ENCODE measurements around the gene HEXA. TPM values are rescaled to one million over a fixed set of nuclear protein-coding genes. Genes with fewer than 3 reads are reported as not detected.

The HEXA gene
- total RNA-seq, 1 donor from 2014 or later, result 102 TPM

GRCh38 chr15:72338617-72339321 is 37.0 kb downstream of the HEXA start:
- DNase-seq (ENCODE audit: low spot score) (no peak), ATAC-seq (peak; percentile 96)
- intact Hi-C loops (cut with DNase I), result loop anchor here (5.0 kb wide), 1 partner anchor 344 kb away; no protein-coding TSS in a partner anchor

DNA sequence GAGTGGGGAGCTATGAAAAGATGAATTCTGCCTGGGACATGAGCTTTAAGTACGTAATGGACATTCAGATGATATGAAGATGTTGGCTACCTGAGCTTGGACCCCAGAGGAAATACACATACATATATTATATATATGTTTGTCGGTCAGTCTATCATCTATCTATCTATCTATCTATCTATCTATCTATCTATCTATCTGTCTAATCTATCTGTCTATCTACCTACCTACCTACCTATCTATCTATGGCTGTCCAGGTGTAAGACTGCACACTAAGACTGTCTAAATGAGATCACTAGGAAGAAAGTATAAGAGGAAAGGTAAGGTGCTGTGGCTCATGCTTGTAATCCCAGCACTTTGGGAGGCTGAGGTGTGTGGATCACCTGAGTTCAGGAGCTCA is 37.7 kb downstream of the HEXA start:
- intact Hi-C loops (cut with DNase I), result loop anchor here (5.0 kb wide), 1 partner anchor 344 kb away; no protein-coding TSS in a partner anchor
- no peak for ATAC-seq

GRCh38 chr15:72334842-72335241 is 41.0 kb downstream of the HEXA start:
- DNase-seq (ENCODE audit: low spot score) (no peak), ATAC-seq (no peak)
- intact Hi-C loops (cut with DNase I), result loop anchor here (5.0 kb wide), 1 partner anchor 347 kb away; no protein-coding TSS in a partner anchor

More for the DNA sequence above, 37.7 kb downstream of the HEXA start:
- no peak for DNase-seq (ENCODE audit: low spot score)

- intact Hi-C loops (cut with DNase I), result no loop called here
- ATAC-seq (no peak), DNase-seq (ENCODE audit: low spot score) (no peak)
These were observed 44.8 kb downstream of the HEXA start for GRCh38 chr15:72331021-72331420.

DNA sequence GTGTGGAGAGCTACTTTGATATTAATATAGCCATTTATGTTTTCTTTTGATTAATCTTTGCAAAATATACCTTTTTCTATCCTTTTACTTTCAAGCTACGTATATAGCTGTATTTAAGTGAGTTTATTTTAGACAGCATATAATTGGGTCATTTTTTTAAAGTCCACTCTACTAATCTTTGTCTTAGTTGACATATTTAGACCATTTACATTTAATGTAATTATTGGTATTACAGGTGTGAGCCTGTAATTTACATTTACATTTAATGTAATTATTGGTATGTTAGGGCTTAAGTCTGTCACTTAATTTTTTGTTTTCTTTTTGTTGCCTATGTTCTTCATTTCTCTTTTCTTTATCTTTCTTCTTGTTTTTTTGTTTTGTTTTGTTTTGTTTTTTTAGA is 52.1 kb downstream of the HEXA start:
- intact Hi-C loops (cut with DNase I), result no loop called here
- DNase-seq (ENCODE audit: low spot score) (no peak), ATAC-seq (no peak)

DNA sequence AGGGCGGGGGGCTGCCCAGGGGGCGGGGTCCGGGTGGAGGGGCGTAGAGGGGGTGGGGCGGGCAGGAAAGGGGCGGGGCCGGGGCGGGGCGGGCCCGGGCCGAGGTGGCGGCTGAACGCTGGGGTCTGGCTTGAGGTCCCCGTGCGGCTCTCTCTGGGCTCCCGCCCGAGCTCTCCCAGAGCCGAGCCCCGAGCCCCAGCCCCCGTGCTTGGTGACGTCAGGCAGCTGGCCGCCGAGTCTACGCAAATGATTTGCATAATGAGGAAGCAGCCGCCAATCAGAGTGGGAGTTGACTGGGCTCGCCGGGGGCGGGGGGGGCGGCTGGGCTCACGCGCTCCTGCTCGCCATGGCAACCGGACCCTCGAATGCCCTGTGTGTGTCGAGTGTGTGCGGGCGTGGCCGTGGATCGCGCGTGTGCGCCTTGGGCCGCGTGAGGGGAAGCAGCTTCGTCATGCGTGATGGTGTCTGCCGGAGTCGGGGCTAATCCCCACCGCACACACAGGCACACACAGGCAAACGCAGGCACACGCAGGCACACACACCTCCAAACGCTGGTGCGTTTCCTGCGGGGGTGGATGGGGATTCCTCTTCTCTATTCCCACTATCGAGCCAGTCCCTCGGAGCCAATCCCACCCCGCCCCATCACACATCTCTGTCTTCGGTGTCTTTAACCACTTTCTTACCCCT is 55.7 kb downstream of the HEXA start, which contains the start of gene CELF6:
CELF6 (minus strand) TSS at position 173 of the 687 bp plus-strand sequence. CDS start 283 bp downstream, outside the sequence.
- peak; percentile 85 for DNase-seq (ENCODE audit: low spot score)
- peak; percentile 73 for ATAC-seq
- intact Hi-C loops (cut with DNase I), result no loop called here

GRCh38 chr15:72319360-72319984 is 56.3 kb downstream of the HEXA start:
- peak; percentile 92 for ATAC-seq
- intact Hi-C loops (cut with DNase I), result no loop called here
- DNase-seq (ENCODE audit: low spot score), result peak; percentile 83

- intact Hi-C loops (cut with DNase I), result no loop called here
- ATAC-seq (no peak), DNase-seq (ENCODE audit: low spot score) (no peak)
These were observed 57.3 kb downstream of the HEXA start for GRCh38 chr15:72318408-72318942.

- intact Hi-C loops (cut with DNase I), result no loop called here
- DNase-seq (ENCODE audit: low spot score) (no peak), ATAC-seq (no peak)
These were observed 60.0 kb downstream of the HEXA start for GRCh38 chr15:72315706-72316370.

- intact Hi-C loops (cut with DNase I), result no loop called here
- ATAC-seq (no peak), DNase-seq (ENCODE audit: low spot score) (no peak)
These were observed 61.9 kb downstream of the HEXA start for GRCh38 chr15:72313881-72314280.

GRCh38 chr15:72313448-72313840 is 62.4 kb downstream of the HEXA start:
- ATAC-seq (no peak), DNase-seq (ENCODE audit: low spot score) (no peak)
- intact Hi-C loops (cut with DNase I), result no loop called here

DNA sequence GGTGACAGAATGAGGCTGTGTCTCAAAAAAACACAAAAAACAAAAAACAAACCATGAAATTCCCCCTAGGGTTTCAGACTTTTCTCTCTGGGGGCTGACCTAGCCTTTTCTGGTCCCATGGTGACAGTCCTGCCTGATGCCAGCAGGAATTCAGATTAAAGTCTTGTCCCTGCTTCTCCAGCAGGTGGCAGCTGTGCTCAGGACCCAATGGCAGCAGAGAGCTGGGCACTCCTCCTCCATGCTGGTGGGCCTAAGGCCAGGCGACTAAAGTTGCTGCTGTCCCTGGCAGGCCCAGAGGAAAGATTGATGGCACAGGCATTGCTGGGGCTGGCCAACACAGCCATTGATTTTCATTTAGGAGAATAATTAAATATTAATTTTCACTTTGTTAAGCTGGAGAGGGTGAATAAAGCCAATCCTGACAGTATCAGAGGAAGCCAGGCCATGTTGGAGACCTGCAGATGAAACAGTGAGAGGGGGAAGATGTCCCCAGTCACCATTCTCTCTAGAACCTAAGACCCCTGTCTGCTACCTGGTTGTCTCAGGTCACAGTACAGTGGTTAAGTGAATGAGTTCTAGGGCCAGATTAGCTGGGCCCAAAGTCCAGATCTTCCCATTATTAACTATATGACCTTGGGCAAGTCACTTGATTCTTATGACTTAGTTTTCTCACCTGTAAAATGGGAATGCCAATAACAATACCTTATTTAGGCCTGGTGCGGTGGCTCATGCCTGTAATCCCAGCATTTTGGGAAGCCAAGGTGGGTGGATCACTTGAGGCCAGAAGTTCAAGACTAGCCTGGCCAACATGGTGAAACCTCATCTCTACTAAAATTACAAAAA is 63.0 kb downstream of the HEXA start:
- DNase-seq (ENCODE audit: low spot score) (peak; percentile 72), ATAC-seq (peak; percentile 69)
- intact Hi-C loops (cut with DNase I), result no loop called here

GRCh38 chr15:72307026-72307425 is 68.8 kb downstream of the HEXA start:
- intact Hi-C loops (cut with DNase I), result no loop called here
- ATAC-seq (no peak), DNase-seq (ENCODE audit: low spot score) (peak; percentile 47)

DNA sequence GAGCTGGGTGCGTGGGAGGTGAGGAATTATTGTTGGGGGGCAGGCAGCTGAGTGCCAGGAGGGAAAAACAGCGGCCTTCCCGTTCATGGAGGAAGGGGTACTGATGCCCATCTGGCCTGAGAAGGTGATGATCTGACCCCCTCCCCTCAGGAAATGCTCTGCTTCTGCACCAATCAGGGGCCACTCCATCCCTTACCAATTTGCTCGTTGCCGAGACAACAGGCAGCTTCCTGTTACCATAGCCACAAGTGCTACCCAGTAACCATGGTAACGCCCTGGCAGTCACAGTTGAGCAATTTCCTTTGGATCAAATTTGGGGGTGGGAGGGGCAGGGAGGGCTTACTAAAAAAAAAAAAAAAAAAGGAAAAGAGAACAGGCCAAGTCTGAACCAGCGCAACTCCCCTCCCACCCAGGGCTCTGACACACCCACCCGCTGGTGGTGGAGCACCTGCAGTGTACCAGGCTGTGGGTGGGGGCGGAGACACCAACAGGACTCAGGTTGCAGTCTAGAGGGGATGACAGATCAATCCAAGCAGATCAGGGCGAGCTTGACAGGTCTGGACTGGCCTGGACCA is 69.5 kb downstream of the HEXA start:
- intact Hi-C loops (cut with DNase I), result no loop called here
- ATAC-seq, result no peak
- peak; percentile 42 for DNase-seq (ENCODE audit: low spot score)

GRCh38 chr15:72304596-72304995 is 71.2 kb downstream of the HEXA start:
- ATAC-seq, result no peak
- intact Hi-C loops (cut with DNase I), result no loop called here

DNA sequence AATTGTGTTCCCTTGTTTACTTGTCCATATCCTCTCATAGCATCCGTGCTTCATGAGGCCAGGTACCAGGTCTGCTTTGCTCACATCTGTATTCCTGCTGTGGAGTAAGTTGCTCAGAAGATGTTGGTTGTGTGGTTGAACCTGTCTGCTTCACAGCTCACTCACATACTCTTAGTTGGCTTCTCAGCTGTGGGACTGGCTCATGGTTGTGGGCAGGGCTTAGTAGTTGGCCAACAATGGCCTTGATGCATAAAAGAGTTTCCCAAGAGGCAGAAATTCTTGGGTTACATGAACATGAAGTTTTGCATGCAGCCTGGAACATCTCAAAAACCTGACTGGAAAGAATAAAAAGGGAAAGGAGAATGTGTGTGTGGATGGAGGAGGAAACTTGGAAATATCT is 72.9 kb downstream of the HEXA start:
- ATAC-seq, result no peak

More at GRCh38 chr15:72304596-72304995, 71.2 kb downstream of the HEXA start:
- DNase-seq (ENCODE audit: low spot score), result peak; percentile 41

More for the DNA sequence above, 72.9 kb downstream of the HEXA start:
- DNase-seq (ENCODE audit: low spot score), result no peak
- intact Hi-C loops (cut with DNase I), result no loop called here
